ENCODE results near the gene DNAJC3. TPM values are rescaled to one million over a fixed set of nuclear protein-coding genes. Genes with fewer than 3 reads are reported as not detected.

Gene DNAJC3
- total RNA-seq, 2 experiments from 2014 or later: 17.6 to 17.7 TPM

DNA sequence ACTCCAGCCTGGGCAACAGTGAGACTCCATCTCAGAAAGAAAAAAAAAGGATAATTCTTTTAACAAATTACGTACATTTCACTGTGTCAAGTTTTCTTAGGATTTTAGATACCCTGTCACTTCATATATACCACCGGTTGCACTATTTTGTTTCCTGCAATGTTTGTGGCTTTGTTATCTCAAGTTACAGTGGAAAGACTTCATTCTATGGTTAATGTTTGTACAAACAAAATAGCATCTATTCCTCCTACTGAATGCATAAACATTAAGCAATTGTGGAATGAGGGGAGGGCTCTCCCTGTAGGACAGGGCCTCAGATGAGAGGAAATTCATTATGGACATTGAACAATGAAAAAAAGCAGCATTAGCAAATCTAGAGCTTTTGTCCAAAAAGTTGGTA lies 120.1 kb downstream of the DNAJC3 start:
- no peak overlapping the region for H3K4me3 ChIP-seq (ENCODE audit: low read length)
- Mint-ChIP-seq H3K36me3 (ENCODE audit: low read depth) (peaks cover 31% of the 10 kb centered on the region), H3K4me1 (ENCODE audit: low read depth) (no peaks in the 10 kb centered on the region), H3K4me3 (no peak overlapping the region), H3K27me3 (no peaks in the 10 kb centered on the region), H3K9me3 (no peaks in the 10 kb centered on the region), H3K27ac (no peak overlapping the region)
- no peak for ATAC-seq (ENCODE audit: poor library complexity)
- H3K27me3 ChIP-seq (ENCODE audit: control insufficient read depth in 1 of 2, insufficient read depth in 2 of 2, low read length in 2 of 2): no peaks in the 10 kb centered on the region
- no peak for DNase-seq
- no peak overlapping the region for H3K27ac ChIP-seq (ENCODE audit: low read depth in 1 of 2, low read length in 2 of 2)
- no peaks in the 10 kb centered on the region for H3K4me1 ChIP-seq (ENCODE audit: insufficient read depth, low read length)
- CTCF ChIA-PET: interaction anchor here (0.7 kb wide), 1 partner anchor 694 kb away, joined by 3 read pairs; no protein-coding TSS in a partner anchor
- intact Hi-C loops (cut with DNase I, micrococcal nuclease): no loop called here
- POLR2A ChIA-PET: no interaction called here
- TF ChIP-seq, protein P1, sequence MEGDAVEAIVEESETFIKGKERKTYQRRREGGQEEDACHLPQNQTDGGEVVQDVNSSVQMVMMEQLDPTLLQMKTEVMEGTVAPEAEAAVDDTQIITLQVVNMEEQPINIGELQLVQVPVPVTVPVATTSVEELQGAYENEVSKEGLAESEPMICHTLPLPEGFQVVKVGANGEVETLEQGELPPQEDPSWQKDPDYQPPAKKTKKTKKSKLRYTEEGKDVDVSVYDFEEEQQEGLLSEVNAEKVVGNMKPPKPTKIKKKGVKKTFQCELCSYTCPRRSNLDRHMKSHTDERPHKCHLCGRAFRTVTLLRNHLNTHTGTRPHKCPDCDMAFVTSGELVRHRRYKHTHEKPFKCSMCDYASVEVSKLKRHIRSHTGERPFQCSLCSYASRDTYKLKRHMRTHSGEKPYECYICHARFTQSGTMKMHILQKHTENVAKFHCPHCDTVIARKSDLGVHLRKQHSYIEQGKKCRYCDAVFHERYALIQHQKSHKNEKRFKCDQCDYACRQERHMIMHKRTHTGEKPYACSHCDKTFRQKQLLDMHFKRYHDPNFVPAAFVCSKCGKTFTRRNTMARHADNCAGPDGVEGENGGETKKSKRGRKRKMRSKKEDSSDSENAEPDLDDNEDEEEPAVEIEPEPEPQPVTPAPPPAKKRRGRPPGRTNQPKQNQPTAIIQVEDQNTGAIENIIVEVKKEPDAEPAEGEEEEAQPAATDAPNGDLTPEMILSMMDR (IDR thresholded peaks at IDR 0.05): no peak
- peaks cover 13% of the 10 kb centered on the region for H3K36me3 ChIP-seq (ENCODE audit: insufficient read depth, low read length)
- H3K9me3 ChIP-seq (ENCODE audit: control insufficient read depth in 1 of 2, insufficient read depth in 1 of 2, low read length in 2 of 2): no peaks in the 10 kb centered on the region

DNA sequence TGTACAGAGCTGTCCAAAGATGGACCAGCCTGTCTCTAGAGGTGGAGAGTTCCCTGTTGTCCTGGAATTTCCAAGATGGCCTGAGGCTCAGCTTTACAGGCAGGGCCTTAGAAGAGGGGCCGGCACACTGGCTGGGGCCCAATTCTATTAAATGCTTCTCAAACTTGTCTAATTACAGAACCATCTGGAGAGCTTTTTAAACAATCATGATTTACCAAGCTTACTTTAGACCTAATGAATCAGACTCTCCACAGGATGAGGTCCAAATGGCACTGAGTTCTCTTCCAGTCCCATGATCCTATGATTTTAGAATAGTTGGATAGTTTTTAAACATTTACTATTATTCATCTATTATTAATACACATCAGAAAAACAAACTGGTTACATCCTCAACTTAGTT lies 123.5 kb downstream of the DNAJC3 start:
- Mint-ChIP-seq H3K27ac (no peak overlapping the region), H3K27me3 (peaks cover 9% of the 10 kb centered on the region), H3K36me3 (ENCODE audit: low read depth) (no peaks in the 10 kb centered on the region), H3K4me1 (ENCODE audit: low read depth) (no peaks in the 10 kb centered on the region), H3K9me3 (peaks cover 6% of the 10 kb centered on the region), H3K4me3 (no peak overlapping the region)
- intact Hi-C loops (cut with DNase I, micrococcal nuclease): no loop called here
- Histone ChIP-seq H3K27ac (ENCODE audit: low read depth in 1 of 2, low read length in 2 of 2) (no peak overlapping the region), H3K27me3 (ENCODE audit: control insufficient read depth in 1 of 2, insufficient read depth in 2 of 2, low read length in 2 of 2) (peaks cover 0 to 5% of the 10 kb centered on the region in 2 experiments), H3K4me1 (ENCODE audit: insufficient read depth, low read length) (no peaks in the 10 kb centered on the region), H3K9me3 (ENCODE audit: control insufficient read depth in 1 of 2, insufficient read depth in 1 of 2, low read length in 2 of 2) (no peaks in the 10 kb centered on the region), H3K4me3 (ENCODE audit: low read length) (no peak overlapping the region), H3K36me3 (ENCODE audit: insufficient read depth, low read length) (no peaks in the 10 kb centered on the region)
- ChIA-PET POLR2A (no interaction called here), CTCF (no interaction called here)
- ATAC-seq (ENCODE audit: poor library complexity): no peak
- no peak for DNase-seq
- TF ChIP-seq, protein P1 (IDR thresholded peaks at IDR 0.05): no peak

DNA sequence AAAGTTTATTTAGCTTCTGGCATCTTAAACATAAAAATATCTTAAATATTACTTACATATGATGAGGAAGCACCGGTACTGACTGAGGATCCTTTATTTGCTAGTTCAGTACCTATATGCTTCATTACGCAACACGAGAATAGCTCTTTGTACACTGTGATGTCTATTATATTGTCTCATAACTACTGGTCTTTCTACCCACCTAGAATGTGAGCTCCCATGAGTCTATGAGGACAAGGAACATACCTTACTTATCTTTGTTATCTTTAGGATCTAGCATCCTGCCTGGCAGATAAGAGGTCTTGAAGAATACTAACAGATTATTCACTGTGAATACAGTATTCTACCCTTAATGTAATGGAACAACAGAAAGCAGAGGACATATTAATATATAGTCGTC lies 124.9 kb downstream of the DNAJC3 start:
- no peak overlapping the region for H3K27ac ChIP-seq (ENCODE audit: low read depth in 1 of 2, low read length in 2 of 2)
- Mint-ChIP-seq H3K4me1 (ENCODE audit: low read depth) (no peaks in the 10 kb centered on the region), H3K27me3 (peaks cover 9% of the 10 kb centered on the region), H3K9me3 (peaks cover 6% of the 10 kb centered on the region), H3K27ac (no peak overlapping the region), H3K36me3 (ENCODE audit: low read depth) (no peaks in the 10 kb centered on the region), H3K4me3 (no peak overlapping the region)
- H3K4me1 ChIP-seq (ENCODE audit: insufficient read depth, low read length): no peaks in the 10 kb centered on the region
- intact Hi-C loops (cut with DNase I, micrococcal nuclease): no loop called here
- peaks cover 0 to 5% of the 10 kb centered on the region in 2 experiments for H3K27me3 ChIP-seq (ENCODE audit: control insufficient read depth in 1 of 2, insufficient read depth in 2 of 2, low read length in 2 of 2)
- ChIA-PET POLR2A (no interaction called here), CTCF (no interaction called here)
- TF ChIP-seq, protein P1 (IDR thresholded peaks at IDR 0.05): no peak
- DNase-seq (no peak), ATAC-seq (ENCODE audit: poor library complexity) (no peak)
- H3K4me3 ChIP-seq (ENCODE audit: low read length): no peak overlapping the region
- H3K36me3 ChIP-seq (ENCODE audit: insufficient read depth, low read length): no peaks in the 10 kb centered on the region
- H3K9me3 ChIP-seq (ENCODE audit: control insufficient read depth in 1 of 2, insufficient read depth in 1 of 2, low read length in 2 of 2): no peaks in the 10 kb centered on the region

Data from CD4-positive, alpha-beta T cell (primary cell).